Immature natural killer cell (primary cell): ENCODE results near the gene KSR1. TPM values are rescaled to one million over a fixed set of nuclear protein-coding genes. Genes with fewer than 3 reads are reported as not detected.
"Not testable (repeated sequence)": the region's sequence is repeated elsewhere in the genome, so short reads cannot be mapped to it uniquely, and the experiment has no call there.

Experiments used
- DNase-seq, 3 donors: peaks; one replicate each; pipeline ENCODE4 v3.0.0; 2022; ENCODE audit warnings: mixed read lengths in 1 of 3
- H3K27ac Mint-ChIP-seq, 6 donors: one replicate each; pipeline ENCODE4 v1.8.0; 2020; ENCODE audit warnings: mixed read lengths in 6 of 6, mild to moderate bottlenecking in 5 of 6, inconsistent platforms in 4 of 6, moderate library complexity in 3 of 6
- H3K27me3 Mint-ChIP-seq, 3 donors: one replicate each; pipeline ENCODE4 v1.8.0; 2020 to 2021; ENCODE audit warnings: low read depth in 3 of 3, mild to moderate bottlenecking in 3 of 3, mixed read lengths in 3 of 3, moderate library complexity in 3 of 3, inconsistent platforms in 1 of 3
- H3K36me3 Mint-ChIP-seq, 3 donors: one replicate each; pipeline ENCODE4 v1.8.0; 2020; ENCODE audit warnings: mixed read lengths in 3 of 3, inconsistent platforms in 2 of 3, mild to moderate bottlenecking in 2 of 3
- H3K4me1 Mint-ChIP-seq, 2 donors: one replicate each; pipeline ENCODE4 v1.8.0; 2020; ENCODE audit warnings: inconsistent platforms in 2 of 2, mild to moderate bottlenecking in 2 of 2, mixed read lengths in 2 of 2, moderate library complexity in 1 of 2
- H3K4me3 Mint-ChIP-seq, 5 donors: one replicate each; pipeline ENCODE4 v1.8.0; 2020; ENCODE audit warnings: mild to moderate bottlenecking in 5 of 5, mixed read lengths in 5 of 5, inconsistent platforms in 3 of 5, moderate library complexity in 3 of 5
- H3K9me3 Mint-ChIP-seq, 6 donors: one replicate each; pipeline ENCODE4 v1.8.0; 2020; ENCODE audit warnings: mild to moderate bottlenecking in 6 of 6, mixed read lengths in 6 of 6, inconsistent platforms in 4 of 6, moderate library complexity in 3 of 6
- polyA plus RNA-seq, 3 donors: library from polyadenylated mRNA; unstranded; fragments of 300-500 nt; fragmentation: Illumina TruSeq; gene quantifications; one replicate each; pipeline ENCODE4 v1.2.3, GENCODE V29; 2021

KSR1 gene
- polyA plus RNA-seq, 3 donors from 2014 or later = 1.8 to 5.6 (median 2.6) TPM

DNA sequence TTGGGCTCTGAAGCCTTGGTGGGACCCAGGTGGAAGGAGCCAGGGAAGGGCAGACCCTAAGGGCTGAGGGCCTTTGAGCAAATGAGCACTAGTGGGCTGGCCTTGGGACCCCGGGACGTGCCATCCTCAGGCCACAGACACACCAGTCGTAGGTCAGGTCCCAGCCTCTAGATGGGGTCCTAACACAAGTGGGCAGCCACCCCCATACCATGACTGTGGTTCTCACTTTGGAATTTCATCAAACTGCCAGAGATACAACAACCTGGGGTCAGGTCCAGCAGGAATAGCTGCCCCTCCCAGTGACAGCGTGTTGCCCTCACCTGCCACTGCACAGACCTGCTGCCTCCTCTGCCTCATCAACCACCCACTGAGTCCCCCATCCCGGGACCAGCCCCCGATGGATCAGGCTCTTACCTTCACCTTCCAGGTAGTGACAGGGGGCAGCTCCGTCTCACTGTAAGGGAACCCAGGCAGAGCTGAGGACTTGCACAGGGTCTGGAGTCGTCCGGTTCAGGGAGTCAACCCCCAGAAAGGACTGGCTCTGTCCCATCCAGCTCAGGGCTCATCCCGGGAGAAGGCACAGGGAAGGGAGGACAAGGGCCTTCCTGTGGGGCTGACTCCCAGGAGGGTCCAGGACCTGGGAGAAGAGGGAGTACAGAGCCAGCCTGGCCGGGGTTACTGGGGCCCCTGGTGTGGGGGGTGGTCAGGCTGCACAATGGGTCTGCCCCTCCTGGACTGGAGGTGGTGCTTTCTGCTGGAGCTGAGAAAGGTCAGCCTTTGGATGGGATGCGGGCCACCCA lies 214.7 kb downstream of the KSR1 start:
- Mint-ChIP-seq H3K4me1 (no peaks in the 10 kb centered on the region), H3K27ac (no peak overlapping the region), H3K36me3 (no peaks in the 10 kb centered on the region), H3K27me3 (peaks cover 0 to 4% (median 0%) of the 10 kb centered on the region in 3 donors), H3K4me3 (no peak overlapping the region), H3K9me3 (no peaks in the 10 kb centered on the region)
- no peak for DNase-seq

DNA sequence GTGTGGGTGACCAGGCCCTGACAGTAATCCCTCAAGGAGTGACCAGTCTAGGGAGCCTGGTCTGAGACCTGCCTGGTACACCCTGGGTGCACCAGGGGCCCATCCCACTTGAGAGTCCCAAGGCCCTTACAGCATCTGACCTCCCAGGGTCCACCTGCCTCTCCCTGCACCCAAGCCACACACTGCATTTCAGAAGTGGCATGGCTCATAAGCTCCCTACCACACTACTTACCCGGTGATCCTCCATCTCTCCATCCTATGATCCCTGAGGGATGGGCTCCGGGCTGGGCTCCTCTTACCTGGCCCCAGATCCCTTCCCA lies 215.3 kb downstream of the KSR1 start:
- Mint-ChIP-seq H3K36me3 (no peaks in the 10 kb centered on the region), H3K27me3 (peaks cover 0 to 4% (median 0%) of the 10 kb centered on the region in 3 donors), H3K9me3 (no peaks in the 10 kb centered on the region), H3K27ac (no peak overlapping the region), H3K4me3 (no peak overlapping the region), H3K4me1 (no peaks in the 10 kb centered on the region)
- no peak for DNase-seq

DNA sequence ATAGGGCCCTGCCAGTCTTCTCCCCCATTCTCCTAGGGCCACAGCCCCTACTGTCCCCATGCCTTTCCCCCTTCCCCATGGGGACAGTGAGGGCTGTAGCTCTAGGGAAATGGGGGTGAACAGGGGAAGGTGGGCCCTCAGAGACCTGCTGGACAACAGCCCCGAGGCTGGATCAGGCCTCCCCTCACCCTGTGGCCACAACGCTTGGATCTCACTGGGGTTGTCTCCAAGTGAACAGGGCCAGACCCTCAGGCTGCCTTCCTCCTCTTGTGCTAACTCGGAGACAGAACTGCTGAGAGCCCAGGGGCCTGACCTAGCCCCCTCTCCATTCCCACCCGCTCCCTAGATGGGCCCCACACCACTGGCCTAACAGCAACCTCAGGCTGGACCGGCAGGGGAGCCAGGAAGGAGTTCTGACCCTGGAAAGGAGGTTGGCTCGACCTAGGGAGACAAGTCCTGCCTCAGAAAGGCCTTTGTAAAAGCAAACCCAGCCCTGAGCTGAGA lies 215.8 kb downstream of the KSR1 start:
- not testable (repeated sequence) for H3K4me1 Mint-ChIP-seq, H3K27me3 Mint-ChIP-seq, H3K9me3 Mint-ChIP-seq, H3K27ac Mint-ChIP-seq, H3K4me3 Mint-ChIP-seq, H3K36me3 Mint-ChIP-seq, DNase-seq

DNA sequence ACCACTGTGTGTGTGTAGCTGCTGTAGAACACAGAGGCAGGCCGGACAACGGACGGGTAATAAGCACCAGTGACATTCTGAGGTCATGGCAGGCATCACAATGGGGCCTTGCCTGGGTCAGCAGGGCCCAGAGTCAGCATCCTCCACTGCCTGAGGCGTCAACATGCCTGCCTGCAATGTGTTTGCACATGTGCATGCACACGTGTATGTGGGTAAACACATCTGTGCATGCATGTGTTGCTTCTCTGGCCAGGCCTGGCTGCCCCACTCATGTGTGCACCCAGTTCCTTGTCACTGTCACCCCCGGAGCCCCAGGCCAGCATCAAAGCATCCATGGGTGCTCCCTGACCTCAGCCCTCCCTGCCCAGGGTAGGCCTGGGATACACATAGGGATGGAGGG lies 218.1 kb downstream of the KSR1 start:
- no peaks in the 10 kb centered on the region for H3K4me1 Mint-ChIP-seq
- H3K27me3 Mint-ChIP-seq = peaks cover 1 to 5% (median 2%) of the 10 kb centered on the region in 3 donors
- DNase-seq = no peak
- H3K9me3 Mint-ChIP-seq = no peaks in the 10 kb centered on the region
- no peak overlapping the region for H3K4me3 Mint-ChIP-seq
- H3K36me3 Mint-ChIP-seq = no peaks in the 10 kb centered on the region
- H3K27ac Mint-ChIP-seq = no peak overlapping the region

Other genes with a start within 250 kb of the KSR1 start
- gene WSB1, start 162.3 kb upstream of the KSR1 start, polyA plus RNA-seq = 100 to 1,000 TPM; 163 to 253 (median 232) TPM
- gene LGALS9, start 174.7 kb downstream of the KSR1 start, polyA plus RNA-seq = 10 to 100 TPM; 32.8 to 46.5 (median 36.2) TPM